ENCODE data around the gene CNTN1.

The CNTN1 gene

DNA sequence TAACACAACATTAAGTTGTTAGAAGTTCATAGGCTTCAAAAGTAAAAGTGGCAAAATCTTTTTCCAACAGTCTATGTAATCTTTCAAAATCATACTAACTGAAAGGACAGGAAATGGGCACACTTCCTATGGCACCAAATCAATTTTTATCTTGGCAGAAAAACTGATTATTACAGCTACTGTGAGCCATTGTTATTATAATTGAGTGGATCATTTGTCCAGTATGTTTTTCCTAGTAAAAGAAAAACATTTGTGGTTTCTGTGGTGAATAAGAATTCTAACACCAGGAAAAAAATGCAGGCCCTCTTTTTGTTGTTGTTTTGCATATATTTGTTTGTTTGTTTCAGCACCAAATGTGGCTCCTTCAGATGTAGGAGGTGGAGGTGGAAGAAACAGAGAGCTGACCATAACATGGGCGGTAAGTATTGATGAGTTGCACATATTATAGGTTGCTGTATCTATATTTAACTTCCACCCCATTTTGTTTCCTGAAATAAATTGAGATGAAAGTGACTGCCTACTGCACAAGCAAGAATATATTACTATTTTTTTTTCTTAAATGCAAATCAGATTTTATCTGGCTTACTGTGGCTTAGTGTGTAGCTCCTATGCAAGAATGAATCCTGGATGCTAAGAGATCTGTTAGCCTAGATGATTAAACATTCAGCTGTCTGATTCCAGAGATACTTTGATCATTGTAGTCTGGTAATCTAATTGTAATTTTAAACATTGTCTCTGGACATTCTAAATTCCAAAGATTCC, 321.8 kb downstream of the CNTN1 start:
- Histone ChIP-seq H3K4me1 (ENCODE audit: control insufficient read depth, insufficient read depth, low read length) (no peaks in the 10 kb centered on the region), H3K4me3 (ENCODE audit: low read length) (no peak overlapping the region), H3K9me3 (ENCODE audit: control insufficient read depth, insufficient read depth, low read length) (peaks cover 3% of the 10 kb centered on the region; the same call in 1 of the 2 replicates), H3K36me3 (ENCODE audit: control insufficient read depth, insufficient read depth, low read length) (no peaks in the 10 kb centered on the region), H3K27ac (ENCODE audit: low read length) (no peak overlapping the region), H3K27me3 (ENCODE audit: control insufficient read depth, insufficient read depth, low read length) (no peaks in the 10 kb centered on the region)
- DNase-seq (ENCODE audit: low read depth, low spot score) = no peak
- no CpG with 5 or more reads among the region's 1 CpG for WGBS (ENCODE audit: insufficient coverage, insufficient read length)

DNA sequence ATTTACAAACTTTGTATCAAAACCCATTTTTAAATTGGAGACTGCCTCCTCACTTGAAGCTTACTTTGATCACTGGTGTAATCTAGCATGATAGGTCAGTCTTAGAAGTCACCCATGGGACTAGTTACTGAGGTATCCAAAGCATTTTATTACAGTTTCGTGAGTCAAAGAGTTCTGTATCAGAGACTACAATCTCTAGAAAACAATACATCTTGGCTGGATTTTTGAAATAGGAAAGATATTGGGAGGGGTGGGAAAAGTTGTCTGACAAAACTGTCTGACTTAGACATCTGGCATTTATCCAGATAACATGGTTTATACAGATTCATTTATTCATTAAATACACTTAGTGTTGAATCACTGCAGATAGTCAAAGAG, 322.4 kb downstream of the CNTN1 start:
- no peaks in the 10 kb centered on the region for H3K27me3 ChIP-seq (ENCODE audit: control insufficient read depth, insufficient read depth, low read length)
- H3K36me3 ChIP-seq (ENCODE audit: control insufficient read depth, insufficient read depth, low read length) = no peaks in the 10 kb centered on the region
- H3K27ac ChIP-seq (ENCODE audit: low read length) = no peak overlapping the region
- peaks cover 1% of the 10 kb centered on the region; the same call in 1 of the 2 replicates for H3K9me3 ChIP-seq (ENCODE audit: control insufficient read depth, insufficient read depth, low read length)
- no peak for DNase-seq (ENCODE audit: low read depth, low spot score)
- H3K4me1 ChIP-seq (ENCODE audit: control insufficient read depth, insufficient read depth, low read length) = no peaks in the 10 kb centered on the region
- WGBS (ENCODE audit: insufficient coverage, insufficient read length) = no CpG with 5 or more reads among the region's 1 CpG
- H3K4me3 ChIP-seq (ENCODE audit: low read length) = no peak overlapping the region

DNA sequence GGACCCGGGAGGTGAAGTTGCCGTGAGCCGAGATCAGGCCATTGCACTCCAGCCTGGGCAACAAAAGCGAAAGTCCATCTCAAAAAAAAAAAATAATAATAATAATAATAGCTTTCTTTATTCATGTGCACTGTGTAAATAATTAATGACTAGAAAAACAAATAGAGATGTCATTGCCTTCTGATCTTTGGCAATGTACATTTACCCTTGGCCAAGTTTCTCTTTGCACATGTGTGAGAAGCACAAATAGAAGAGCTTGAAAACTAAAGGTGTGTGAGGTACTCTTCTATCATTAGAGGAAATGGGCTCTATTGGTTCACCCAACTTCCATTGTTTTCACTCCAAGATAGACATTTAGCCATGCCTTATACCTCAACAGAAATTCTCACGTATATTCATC, 325.8 kb downstream of the CNTN1 start:
- Histone ChIP-seq H3K4me3 (ENCODE audit: low read length) (no peak overlapping the region), H3K36me3 (ENCODE audit: control insufficient read depth, insufficient read depth, low read length) (no peaks in the 10 kb centered on the region), H3K9me3 (ENCODE audit: control insufficient read depth, insufficient read depth, low read length) (no peaks in the 10 kb centered on the region), H3K27me3 (ENCODE audit: control insufficient read depth, insufficient read depth, low read length) (no peaks in the 10 kb centered on the region), H3K4me1 (ENCODE audit: control insufficient read depth, insufficient read depth, low read length) (no peaks in the 10 kb centered on the region), H3K27ac (ENCODE audit: low read length) (no peak overlapping the region)
- no CpG with 5 or more reads among the region's 5 CpGs for WGBS (ENCODE audit: insufficient coverage, insufficient read length)
- DNase-seq (ENCODE audit: low read depth, low spot score) = no peak

DNA sequence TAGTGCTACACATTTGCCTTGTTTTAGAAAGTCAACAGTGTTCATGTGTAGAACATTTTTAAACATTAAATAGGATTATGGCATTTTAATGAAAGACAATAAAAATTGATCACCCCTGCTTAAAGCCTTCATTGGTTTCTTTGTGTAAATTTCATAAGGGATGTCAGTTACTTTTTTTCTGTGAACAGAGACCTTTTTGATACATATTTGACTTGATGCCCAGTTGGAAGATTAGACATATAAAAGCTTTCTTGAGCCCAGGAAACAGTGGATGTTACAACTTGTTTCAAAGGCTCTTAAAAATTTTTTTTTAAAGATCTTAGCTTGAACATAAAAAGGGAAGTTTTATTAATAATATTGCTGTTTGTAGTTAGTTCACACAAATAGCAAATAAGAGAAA, 327.2 kb downstream of the CNTN1 start:
- H3K27ac ChIP-seq (ENCODE audit: low read length) = no peak overlapping the region
- no peaks in the 10 kb centered on the region for H3K4me1 ChIP-seq (ENCODE audit: control insufficient read depth, insufficient read depth, low read length)
- H3K27me3 ChIP-seq (ENCODE audit: control insufficient read depth, insufficient read depth, low read length) = no peaks in the 10 kb centered on the region
- no peak for DNase-seq (ENCODE audit: low read depth, low spot score)
- H3K9me3 ChIP-seq (ENCODE audit: control insufficient read depth, insufficient read depth, low read length) = no peaks in the 10 kb centered on the region
- H3K4me3 ChIP-seq (ENCODE audit: low read length) = no peak overlapping the region
- no peaks in the 10 kb centered on the region for H3K36me3 ChIP-seq (ENCODE audit: control insufficient read depth, insufficient read depth, low read length)

DNA sequence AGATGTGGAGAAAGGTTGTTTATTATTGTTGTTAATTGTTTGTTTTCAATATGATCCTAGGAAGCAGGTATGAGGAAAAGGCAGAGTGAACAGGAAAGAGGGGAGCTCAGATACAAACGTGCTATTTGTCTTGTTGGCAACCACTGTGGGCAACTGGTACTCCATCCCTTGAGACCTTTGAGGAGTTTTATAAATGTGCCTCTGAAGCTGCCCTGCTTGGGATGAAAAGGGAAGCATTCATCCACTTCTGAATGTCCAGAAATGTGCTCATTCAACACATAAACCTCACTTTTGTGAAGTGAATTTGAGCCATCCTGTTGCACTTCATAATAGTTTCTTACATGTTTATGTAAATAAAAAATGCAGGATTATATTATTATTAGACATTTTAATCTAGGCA, 331.6 kb downstream of the CNTN1 start:
- Histone ChIP-seq H3K9me3 (ENCODE audit: control insufficient read depth, insufficient read depth, low read length) (no peaks in the 10 kb centered on the region), H3K4me3 (ENCODE audit: low read length) (no peak overlapping the region), H3K36me3 (ENCODE audit: control insufficient read depth, insufficient read depth, low read length) (no peaks in the 10 kb centered on the region), H3K4me1 (ENCODE audit: control insufficient read depth, insufficient read depth, low read length) (no peaks in the 10 kb centered on the region), H3K27ac (ENCODE audit: low read length) (no peak overlapping the region), H3K27me3 (ENCODE audit: control insufficient read depth, insufficient read depth, low read length) (no peaks in the 10 kb centered on the region)
- DNase-seq (ENCODE audit: low read depth, low spot score) = no peak
- no CpG with 5 or more reads among the region's 1 CpG for WGBS (ENCODE audit: insufficient coverage, insufficient read length)

DNA sequence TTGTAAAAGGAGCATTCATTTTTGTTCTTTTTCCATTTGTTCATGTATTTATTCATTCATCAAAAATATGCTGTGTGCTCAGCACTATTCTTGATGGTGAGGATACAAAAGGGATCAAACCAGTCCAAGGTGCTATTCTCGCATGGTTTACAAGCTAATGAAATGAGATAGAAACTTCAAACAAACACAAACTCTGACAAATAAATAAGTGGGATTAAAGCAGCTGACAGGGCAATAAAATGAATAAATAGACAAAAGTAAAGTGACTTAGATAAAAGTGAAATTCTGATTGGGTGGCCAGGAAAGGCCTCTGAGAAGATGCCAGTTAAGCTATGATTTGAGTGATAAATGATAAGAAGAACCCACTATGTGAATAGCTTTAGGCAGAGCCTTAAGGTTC, 333.9 kb downstream of the CNTN1 start:
- Histone ChIP-seq H3K27ac (ENCODE audit: low read length) (no peak overlapping the region), H3K4me1 (ENCODE audit: control insufficient read depth, insufficient read depth, low read length) (no peaks in the 10 kb centered on the region), H3K36me3 (ENCODE audit: control insufficient read depth, insufficient read depth, low read length) (no peaks in the 10 kb centered on the region), H3K9me3 (ENCODE audit: control insufficient read depth, insufficient read depth, low read length) (no peaks in the 10 kb centered on the region), H3K27me3 (ENCODE audit: control insufficient read depth, insufficient read depth, low read length) (no peaks in the 10 kb centered on the region), H3K4me3 (ENCODE audit: low read length) (no peak overlapping the region)
- WGBS (ENCODE audit: insufficient coverage, insufficient read length) = no CpG with 5 or more reads among the region's 1 CpG
- DNase-seq (ENCODE audit: low read depth, low spot score) = no peak

DNA sequence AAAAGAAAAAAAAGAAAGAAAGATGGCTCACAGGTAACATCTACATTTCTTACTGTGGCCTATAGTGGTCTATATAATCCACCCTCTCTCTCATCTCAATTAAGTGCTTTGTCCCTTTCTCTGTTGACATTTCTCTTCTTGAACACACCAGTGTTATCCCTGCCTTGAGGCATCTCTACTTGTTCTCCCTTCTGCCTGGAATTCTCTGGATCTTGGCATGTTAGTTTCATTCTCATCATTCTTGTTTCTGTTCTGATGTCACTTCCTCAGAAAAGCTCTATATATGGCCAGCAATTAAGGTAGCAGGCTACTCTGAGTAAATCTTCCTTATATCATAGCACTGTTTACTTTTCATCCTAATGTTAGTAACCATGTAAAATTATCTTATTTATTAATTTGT, 340.1 kb downstream of the CNTN1 start:
- no peaks in the 10 kb centered on the region for H3K9me3 ChIP-seq (ENCODE audit: control insufficient read depth, insufficient read depth, low read length)
- no peak overlapping the region for H3K27ac ChIP-seq (ENCODE audit: low read length)
- no peak for DNase-seq (ENCODE audit: low read depth, low spot score)
- no peak overlapping the region for H3K4me3 ChIP-seq (ENCODE audit: low read length)
- no peaks in the 10 kb centered on the region for H3K27me3 ChIP-seq (ENCODE audit: control insufficient read depth, insufficient read depth, low read length)
- no peaks in the 10 kb centered on the region for H3K4me1 ChIP-seq (ENCODE audit: control insufficient read depth, insufficient read depth, low read length)
- H3K36me3 ChIP-seq (ENCODE audit: control insufficient read depth, insufficient read depth, low read length) = no peaks in the 10 kb centered on the region

DNA sequence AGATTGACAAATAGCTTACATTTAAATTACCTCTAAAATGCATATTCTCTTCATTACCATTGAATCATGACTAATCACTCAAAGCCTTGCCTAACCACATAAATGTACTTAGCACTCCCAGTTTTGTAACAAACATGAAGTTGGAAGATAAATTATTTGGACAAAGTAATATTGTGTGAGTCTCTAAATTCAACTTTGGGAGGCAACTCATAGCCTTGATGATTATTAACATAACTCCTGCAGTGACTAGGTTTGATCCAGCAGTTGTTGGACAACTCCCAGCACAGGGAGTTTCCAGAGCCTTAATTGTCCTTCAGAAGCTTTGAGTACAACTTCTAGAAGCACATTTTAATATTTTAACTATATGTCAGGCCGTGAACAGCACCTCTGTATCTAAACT, 342.4 kb downstream of the CNTN1 start:
- Histone ChIP-seq H3K4me1 (ENCODE audit: control insufficient read depth, insufficient read depth, low read length) (no peaks in the 10 kb centered on the region), H3K27ac (ENCODE audit: low read length) (no peak overlapping the region), H3K27me3 (ENCODE audit: control insufficient read depth, insufficient read depth, low read length) (no peaks in the 10 kb centered on the region), H3K9me3 (ENCODE audit: control insufficient read depth, insufficient read depth, low read length) (no peaks in the 10 kb centered on the region), H3K36me3 (ENCODE audit: control insufficient read depth, insufficient read depth, low read length) (no peaks in the 10 kb centered on the region), H3K4me3 (ENCODE audit: low read length) (no peak overlapping the region)
- no peak for DNase-seq (ENCODE audit: low read depth, low spot score)
- no CpG with 5 or more reads among the region's 1 CpG for WGBS (ENCODE audit: insufficient coverage, insufficient read length)

DNA sequence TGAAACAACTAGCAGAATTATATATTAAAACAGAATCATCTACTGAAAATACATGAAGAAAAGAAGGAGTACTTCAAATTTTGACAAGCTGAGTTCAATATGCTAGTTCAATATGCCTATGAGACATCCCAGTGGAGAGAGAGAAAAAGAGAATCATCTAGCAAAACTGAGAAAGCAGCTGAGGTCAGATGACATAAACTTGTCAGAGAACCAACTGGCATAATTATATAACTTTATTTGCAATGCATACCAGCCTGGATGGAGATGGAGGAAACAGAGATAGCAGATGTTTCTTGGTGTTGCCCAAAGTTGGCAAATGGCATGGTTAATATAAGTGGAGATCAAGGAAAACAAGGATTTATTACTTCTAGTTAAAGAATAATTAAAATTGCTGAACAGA, 347.2 kb downstream of the CNTN1 start:
- no peaks in the 10 kb centered on the region for H3K9me3 ChIP-seq (ENCODE audit: control insufficient read depth, insufficient read depth, low read length)
- H3K4me3 ChIP-seq (ENCODE audit: low read length) = no peak overlapping the region
- H3K27ac ChIP-seq (ENCODE audit: low read length) = no peak overlapping the region
- H3K27me3 ChIP-seq (ENCODE audit: control insufficient read depth, insufficient read depth, low read length) = no peaks in the 10 kb centered on the region
- H3K36me3 ChIP-seq (ENCODE audit: control insufficient read depth, insufficient read depth, low read length) = no peaks in the 10 kb centered on the region
- no peak for DNase-seq (ENCODE audit: low read depth, low spot score)
- H3K4me1 ChIP-seq (ENCODE audit: control insufficient read depth, insufficient read depth, low read length) = no peaks in the 10 kb centered on the region

DNA sequence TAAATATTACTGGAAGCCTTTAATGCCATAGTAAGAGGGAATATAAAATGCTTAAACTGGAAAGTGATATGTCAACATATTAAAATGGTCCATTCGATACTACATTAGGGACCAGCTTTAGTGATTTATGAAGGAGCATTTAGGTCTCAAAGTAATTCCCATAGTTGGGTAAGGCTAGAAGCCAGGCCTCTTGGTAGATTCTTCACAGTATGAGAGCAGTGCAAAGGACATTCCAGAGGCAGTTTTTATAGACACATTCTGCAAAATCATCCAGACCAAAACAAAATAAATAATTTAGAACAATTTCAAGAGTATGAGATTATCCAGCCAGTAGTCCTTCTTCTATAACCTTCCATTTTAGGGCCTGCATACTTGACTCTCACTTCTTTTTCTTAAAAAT, 353.3 kb downstream of the CNTN1 start:
- no CpG with 5 or more reads among the region's 1 CpG for WGBS (ENCODE audit: insufficient coverage, insufficient read length)
- no peaks in the 10 kb centered on the region for H3K27me3 ChIP-seq (ENCODE audit: control insufficient read depth, insufficient read depth, low read length)
- H3K9me3 ChIP-seq (ENCODE audit: control insufficient read depth, insufficient read depth, low read length) = no peaks in the 10 kb centered on the region
- no peaks in the 10 kb centered on the region for H3K36me3 ChIP-seq (ENCODE audit: control insufficient read depth, insufficient read depth, low read length)
- no peaks in the 10 kb centered on the region for H3K4me1 ChIP-seq (ENCODE audit: control insufficient read depth, insufficient read depth, low read length)
- no peak overlapping the region for H3K4me3 ChIP-seq (ENCODE audit: low read length)
- DNase-seq (ENCODE audit: low read depth, low spot score) = no peak
- no peak overlapping the region for H3K27ac ChIP-seq (ENCODE audit: low read length)

DNA sequence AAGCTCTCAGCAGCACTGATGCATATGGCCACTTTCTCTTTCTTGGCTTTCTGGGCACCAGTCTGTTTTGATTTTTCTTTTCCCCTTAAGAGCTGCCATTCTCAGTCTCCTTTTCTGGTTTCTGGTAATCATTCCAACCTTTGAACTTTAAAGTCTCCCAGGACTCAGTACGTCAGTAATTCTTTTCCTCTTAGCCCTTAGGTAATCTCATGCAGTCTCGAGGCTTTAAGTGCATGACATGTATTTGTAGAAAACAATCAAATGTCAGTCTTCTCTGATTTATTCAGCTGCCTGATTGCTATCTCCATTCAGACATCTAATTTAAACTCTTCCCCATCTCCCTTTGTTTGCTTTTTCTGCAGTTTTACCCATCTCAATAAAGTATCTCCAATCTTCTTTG, 356.8 kb downstream of the CNTN1 start:
- H3K4me1 ChIP-seq (ENCODE audit: control insufficient read depth, insufficient read depth, low read length) = no peaks in the 10 kb centered on the region
- no peaks in the 10 kb centered on the region for H3K9me3 ChIP-seq (ENCODE audit: control insufficient read depth, insufficient read depth, low read length)
- no peak overlapping the region for H3K4me3 ChIP-seq (ENCODE audit: low read length)
- H3K36me3 ChIP-seq (ENCODE audit: control insufficient read depth, insufficient read depth, low read length) = no peaks in the 10 kb centered on the region
- DNase-seq (ENCODE audit: low read depth, low spot score) = no peak
- no peak overlapping the region for H3K27ac ChIP-seq (ENCODE audit: low read length)
- H3K27me3 ChIP-seq (ENCODE audit: control insufficient read depth, insufficient read depth, low read length) = no peaks in the 10 kb centered on the region
- no CpG with 5 or more reads among the region's 2 CpGs for WGBS (ENCODE audit: insufficient coverage, insufficient read length)

All from iPS DF 6.9 (cell line).